CD14-positive monocyte (primary cell): ENCODE results near the gene PUM1. TPM values are rescaled to one million over a fixed set of nuclear protein-coding genes. Genes with fewer than 3 reads are reported as not detected.

ENCODE experiments used
- DNase-seq, 3 donors: peaks; one replicate each; pipeline ENCODE4 v3.0.0-alpha.2; 2011 to 2022
- H2AFZ ChIP-seq: 2 replicates; pipeline ENCODE4 v1.6.0; 2012; ENCODE audit warnings: mild to moderate bottlenecking, low read depth, low read length, inconsistent platforms; ENCODE audit not compliant: insufficient read depth, poor library complexity, severe bottlenecking
- H3K27ac ChIP-seq, 2 donors: 1 replicate in 1 of 2; 2 replicates in 1 of 2; pipeline ENCODE4 v1.5.1; 2012 to 2013; ENCODE audit warnings: low read length in 2 of 2, control low read depth in 1 of 2, inconsistent platforms in 1 of 2, low read depth in 1 of 2, mild to moderate bottlenecking in 1 of 2
- H3K27me3 ChIP-seq, 2 donors: one replicate each; pipeline versions ENCODE4 v1.6.0 to v1.6.1; 2011 to 2013; ENCODE audit warnings: low read length in 2 of 2; ENCODE audit not compliant: control insufficient read depth in 2 of 2, insufficient read depth in 2 of 2
- H3K36me3 ChIP-seq, 2 donors: replicated peaks in 1 of 2; 1 replicate in 1 of 2; 2 replicates in 1 of 2; pipeline versions ENCODE4 v1.5.1 to v1.6.1; 2012 to 2013; ENCODE audit warnings: low read length in 2 of 2, control low read depth in 1 of 2, inconsistent platforms in 1 of 2, mild to moderate bottlenecking in 1 of 2; ENCODE audit not compliant: insufficient read depth in 2 of 2, control insufficient read depth in 1 of 2
- H3K4me1 ChIP-seq, 2 donors: 1 replicate in 1 of 2; 2 replicates in 1 of 2; pipeline versions ENCODE4 v1.5.1 to v1.6.1; 2012 to 2013; ENCODE audit warnings: low read length in 2 of 2, control low read depth in 1 of 2, inconsistent platforms in 1 of 2, mild to moderate bottlenecking in 1 of 2, moderate library complexity in 1 of 2; ENCODE audit not compliant: insufficient read depth in 2 of 2, control insufficient read depth in 1 of 2
- H3K4me2 ChIP-seq: replicated peaks from 2 replicates; pipeline ENCODE3; 2012; ENCODE audit warnings: low read length, moderate library complexity, mild to moderate bottlenecking; ENCODE audit not compliant: poor library complexity, severe bottlenecking; ENCODE audit errors: extremely low read depth
- H3K4me3 ChIP-seq, 3 experiments: fragments of 200-600 bp in 1 of 3; sonication (generic) in 1 of 3; replicated peaks in 1 of 3; 1 replicate in 2 of 3; 2 replicates in 1 of 3; pipeline ENCODE4 v1.5.1; 2011 to 2013; ENCODE audit warnings: low read length in 3 of 3, mild to moderate bottlenecking in 3 of 3, control low read depth in 2 of 3, low read depth in 2 of 3, inconsistent platforms in 1 of 3, moderate library complexity in 1 of 3
- H3K79me2 ChIP-seq: 2 replicates; pipeline ENCODE4 v1.6.0; 2012; ENCODE audit warnings: mild to moderate bottlenecking, control low read depth, inconsistent platforms, low read length, moderate library complexity; ENCODE audit not compliant: insufficient read depth
- H3K9ac ChIP-seq: 2 replicates; pipeline ENCODE4 v1.6.0; 2017; ENCODE audit warnings: low read length, mild to moderate bottlenecking; ENCODE audit not compliant: insufficient read depth, poor library complexity, severe bottlenecking
- H3K9me3 ChIP-seq, 2 donors: replicated peaks in 1 of 2; 1 replicate in 1 of 2; 2 replicates in 1 of 2; pipeline versions ENCODE4 v1.5.1 to v1.6.1; 2012 to 2013; ENCODE audit warnings: low read length in 2 of 2, control low read depth in 1 of 2; ENCODE audit not compliant: control insufficient read depth in 1 of 2, insufficient read depth in 1 of 2
- H4K20me1 ChIP-seq: 2 replicates; pipeline ENCODE4 v1.6.0; 2012; ENCODE audit warnings: mild to moderate bottlenecking, low read length, control low read depth, moderate library complexity; ENCODE audit not compliant: insufficient read depth
- H3K27ac Mint-ChIP-seq, 7 donors: one replicate each; pipeline ENCODE4 v1.8.0; 2020; ENCODE audit warnings: mild to moderate bottlenecking in 7 of 7, mixed read lengths in 7 of 7, moderate library complexity in 6 of 7, inconsistent platforms in 2 of 7
- H3K27me3 Mint-ChIP-seq, 3 donors: one replicate each; pipeline ENCODE4 v1.8.0; 2021 to 2022; ENCODE audit warnings: low read depth in 3 of 3, mild to moderate bottlenecking in 3 of 3, mixed read lengths in 3 of 3, moderate library complexity in 3 of 3, inconsistent platforms in 1 of 3
- H3K36me3 Mint-ChIP-seq, 2 donors: one replicate each; pipeline ENCODE4 v1.8.0; 2020; ENCODE audit warnings: mixed read lengths in 2 of 2, inconsistent platforms in 1 of 2, mild to moderate bottlenecking in 1 of 2
- H3K4me1 Mint-ChIP-seq: one replicate; pipeline ENCODE4 v1.8.0; 2020; ENCODE audit warnings: mild to moderate bottlenecking, mixed read lengths
- H3K4me3 Mint-ChIP-seq, 2 donors: one replicate each; pipeline ENCODE4 v1.8.0; 2020; ENCODE audit warnings: mild to moderate bottlenecking in 2 of 2, mixed read lengths in 2 of 2, moderate library complexity in 1 of 2
- H3K9me3 Mint-ChIP-seq, 7 donors: one replicate each; pipeline ENCODE4 v1.8.0; 2020 to 2022; ENCODE audit warnings: mixed read lengths in 7 of 7, mild to moderate bottlenecking in 6 of 7, moderate library complexity in 6 of 7, inconsistent platforms in 2 of 7
- CTCF ChIP-seq: fragments of 200-600 bp; IDR thresholded peaks from one replicate; pipeline ENCODE4 v1.8.0; 2022; ENCODE audit warnings: antibody characterized with exemption, mild to moderate bottlenecking
- WGBS: methylation state at CpG from one replicate; pipeline ENCODE4 v1.1.5; 2013; ENCODE audit warnings: missing lambda C conversion rate; ENCODE audit not compliant: insufficient coverage; 5-methylcytosine and 5-hydroxymethylcytosine counted together
- intact Hi-C, 2 donors: fragments of 100-400 bp; cut with micrococcal nuclease; formaldehyde crosslinking; loops; one replicate each; pipeline versions ENCODE4 v1.15.0 to v1.15.1; 2023
- polyA plus RNA-seq, 3 donors: library from polyadenylated mRNA; depleted of rRNA in 1 of 3; unstranded in 2 of 3; stranded (reverse) in 1 of 3; fragments of 300-500 nt in 2 of 3; fragments of >200 nt in 1 of 3; fragmentation: Illumina TruSeq in 2 of 3; gene quantifications; 1 replicate in 2 of 3; 2 replicates in 1 of 3; pipeline ENCODE4 v1.2.3, GENCODE V29; 2012 to 2021

Gene PUM1
- polyA plus RNA-seq, 3 donors = 55.0 to 86.1 (median 62.4) TPM

DNA sequence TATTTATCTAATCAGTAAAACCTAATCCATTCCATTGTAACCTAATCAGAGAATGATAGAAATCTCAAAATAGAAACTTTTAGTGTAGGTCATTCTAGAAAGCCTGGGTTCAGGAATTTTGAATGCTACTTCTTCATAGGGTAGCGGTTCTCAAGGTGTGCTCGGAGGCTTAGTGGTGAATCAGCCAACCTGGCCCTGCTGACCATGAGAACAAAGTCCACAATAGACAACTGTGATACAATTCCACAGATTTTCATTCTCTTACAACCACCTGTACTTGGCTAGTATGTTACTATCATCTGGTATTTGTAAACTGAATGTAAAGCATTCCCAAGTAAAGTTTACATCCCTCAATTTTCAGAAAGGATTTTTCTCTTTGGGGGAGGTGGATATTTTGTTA, 7.5 kb upstream of the PUM1 start:
- Mint-ChIP-seq H3K36me3 (no peaks in the 10 kb centered on the region), H3K9me3 (peaks cover 0 to 2% (median 0%) of the 10 kb centered on the region in 7 donors), H3K27me3 (no peaks in the 10 kb centered on the region), H3K4me3 (no peak overlapping the region), H3K4me1 (no peaks in the 10 kb centered on the region), H3K27ac (no peak overlapping the region)
- Histone ChIP-seq H3K79me2 (no peaks in the 10 kb centered on the region), H3K36me3 (no peaks in the 10 kb centered on the region), H3K27ac (no peak overlapping the region), H3K9ac (no peak overlapping the region), H3K9me3 (no peaks in the 10 kb centered on the region), H3K27me3 (no peaks in the 10 kb centered on the region), H3K4me2 (no peak overlapping the region), H3K4me3 (no peak overlapping the region), H2AFZ (no peak overlapping the region), H4K20me1 (no peaks in the 10 kb centered on the region), H3K4me1 (no peaks in the 10 kb centered on the region)
- WGBS = no CpG with 5 or more reads among the region's 2 CpGs
- no peak for TF ChIP-seq CTCF
- no peak for DNase-seq
- intact Hi-C loops = no loop called here

- Histone ChIP-seq H3K4me3 (no peak overlapping the region), H4K20me1 (no peaks in the 10 kb centered on the region), H3K27me3 (no peaks in the 10 kb centered on the region), H3K9ac (no peak overlapping the region), H3K4me1 (no peaks in the 10 kb centered on the region), H3K4me2 (no peak overlapping the region), H3K9me3 (no peaks in the 10 kb centered on the region), H3K27ac (no peak overlapping the region), H2AFZ (no peak overlapping the region), H3K79me2 (no peaks in the 10 kb centered on the region), H3K36me3 (no peaks in the 10 kb centered on the region)
- no peak overlapping the region for H3K27ac Mint-ChIP-seq
- intact Hi-C loops = no loop called here
- H3K4me3 Mint-ChIP-seq = no peak overlapping the region
- H3K27me3 Mint-ChIP-seq = no peaks in the 10 kb centered on the region
- H3K9me3 Mint-ChIP-seq = peaks cover 0 to 2% (median 0%) of the 10 kb centered on the region in 7 donors
- TF ChIP-seq CTCF = no peak
- H3K36me3 Mint-ChIP-seq = no peaks in the 10 kb centered on the region
- H3K4me1 Mint-ChIP-seq = no peaks in the 10 kb centered on the region
- 76% methylated on average over 2 of the region's 4 CpGs for WGBS
- no peak for DNase-seq
Observed at GRCh38 chr1:31072304-31072746, 6.8 kb upstream of the PUM1 start.
